A673 (cell line): Measurements from ENCODE around the gene RALGAPB. TPM values are rescaled to one million over a fixed set of nuclear protein-coding genes. Genes with fewer than 3 reads are reported as not detected.

Experiments used
- BruUV-seq: library from RNA; stranded (reverse); fragments of 400-500 nt; replicated peaks from 2 replicates; lab custom pipeline; 2021; lab: Mats Ljungman, UMichigan
- CTCF ChIA-PET: fragments of 300-600 bp; sonication (Branson Sonifier 250); formaldehyde crosslinking; loops from one replicate; lab custom pipeline; 2022; ENCODE audit warnings: antibody characterized with exemption; lab: Charles Lee
- POLR2A ChIA-PET: fragments of 300-600 bp; sonication (Branson Sonifier 250); formaldehyde crosslinking; loops from one replicate; lab custom pipeline; 2022; ENCODE audit warnings: antibody characterized with exemption; ENCODE audit not compliant: low non-redundant PET; lab: Charles Lee
- DNase-seq: peaks from one replicate; pipeline ENCODE4 v3.0.0-alpha.2; 2015; ENCODE audit warnings: low spot score
- H3K27ac ChIP-seq: fragments of 200-600 bp; sonication (generic); 2 replicates; pipeline ENCODE4 v1.5.1; 2016; ENCODE audit warnings: mixed run types, low read depth, mild to moderate bottlenecking, mixed read lengths, antibody characterized with exemption, low read length; ENCODE audit not compliant: poor library complexity, severe bottlenecking
- H3K27me3 ChIP-seq: fragments of 200-600 bp; sonication (generic); replicated peaks from 2 replicates; pipeline ENCODE4 v1.6.1; 2017; ENCODE audit warnings: mixed run types, low read depth, mild to moderate bottlenecking, mixed read lengths, antibody characterized with exemption, low read length; ENCODE audit not compliant: insufficient read depth, poor library complexity
- H3K36me3 ChIP-seq: fragments of 200-600 bp; sonication (generic); 2 replicates; pipeline ENCODE4 v1.6.1; 2016; ENCODE audit warnings: mixed run types, mild to moderate bottlenecking, mixed read lengths, antibody characterized with exemption, low read length; ENCODE audit not compliant: insufficient read depth, poor library complexity, severe bottlenecking
- H3K4me1 ChIP-seq: fragments of 200-600 bp; sonication (generic); 2 replicates; pipeline ENCODE4 v1.6.1; 2017; ENCODE audit warnings: mixed run types, mild to moderate bottlenecking, mixed read lengths, antibody characterized with exemption, low read length; ENCODE audit not compliant: insufficient read depth, poor library complexity, severe bottlenecking
- H3K4me3 ChIP-seq: fragments of 200-600 bp; sonication (generic); 2 replicates; pipeline ENCODE4 v1.5.1; 2016; ENCODE audit warnings: low read depth, mixed run types, mild to moderate bottlenecking, mixed read lengths, low read length; ENCODE audit not compliant: poor library complexity, severe bottlenecking
- H3K9me3 ChIP-seq: fragments of 200-600 bp; sonication (generic); 2 replicates; pipeline ENCODE4 v1.6.1; 2016; ENCODE audit warnings: mixed run types, low read depth, mild to moderate bottlenecking, mixed read lengths, antibody characterized with exemption, low read length; ENCODE audit not compliant: poor library complexity, severe bottlenecking
- CTCF ChIP-seq: fragments of 300-800, 200-600 bp; sonication (generic); conservative IDR thresholded peaks from 2 replicates; pipeline ENCODE4 v1.5.1; 2017; ENCODE audit warnings: low read depth, mild to moderate bottlenecking, antibody characterized with exemption, low read length, moderate library complexity, mixed read lengths
- EZH2 ChIP-seq: fragments of 200-600 bp; sonication (generic); IDR thresholded peaks from 2 replicates; pipeline ENCODE4 v1.6.1; 2017; ENCODE audit warnings: borderline replicate concordance, low read depth, mild to moderate bottlenecking, mixed read lengths, antibody characterized with exemption, low read length; ENCODE audit not compliant: poor library complexity, severe bottlenecking
- intact Hi-C: fragments of 100-400 bp; cut with micrococcal nuclease; formaldehyde crosslinking; loops from one replicate; pipeline ENCODE4 v1.10.0; 2022; ENCODE audit not compliant: unreplicated experiment
- total RNA-seq: library from RNA; stranded (reverse); gene quantifications from 2 replicates; pipeline ENCODE4 v1.2.3, GENCODE V29; 2021

RALGAPB gene
- total RNA-seq, 1 experiment from 2014 or later: 34.4 TPM

GRCh38 chr20:38602185-38602581 is 129.5 kb downstream of the RALGAPB start:
- intact Hi-C loops: no loop called here
- no peak overlapping the region for H3K4me3 ChIP-seq
- peaks cover 9% of the 10 kb centered on the region for H3K4me1 ChIP-seq
- ChIA-PET POLR2A (no interaction called here), CTCF (no interaction called here)
- no peak for TF ChIP-seq CTCF
- no peak for TF ChIP-seq EZH2
- no peaks in the 10 kb centered on the region for H3K9me3 ChIP-seq
- DNase-seq: no peak
- H3K36me3 ChIP-seq: no peaks in the 10 kb centered on the region
- H3K27ac ChIP-seq: no peak overlapping the region
- peaks cover 25% of the 10 kb centered on the region for H3K27me3 ChIP-seq
- no TSS peak for BruUV-seq

- Histone ChIP-seq H3K4me3 (no peak overlapping the region), H3K4me1 (peaks cover 9% of the 10 kb centered on the region), H3K36me3 (no peaks in the 10 kb centered on the region), H3K27ac (no peak overlapping the region), H3K27me3 (peaks cover 25% of the 10 kb centered on the region), H3K9me3 (no peaks in the 10 kb centered on the region)
- no peak for DNase-seq
- ChIA-PET POLR2A (no interaction called here), CTCF (interaction anchor here (0.6 kb wide), 1 partner anchor 14 kb away, joined by 3 read pairs; no protein-coding TSS in a partner anchor)
- no TSS peak for BruUV-seq
- intact Hi-C loops: no loop called here
- TF ChIP-seq EZH2 (no peak), CTCF (no peak)
Observed at GRCh38 chr20:38603286-38603685, 130.6 kb downstream of the RALGAPB start.

GRCh38 chr20:38604873-38605303 is 132.2 kb downstream of the RALGAPB start:
- intact Hi-C loops: no loop called here
- Histone ChIP-seq H3K4me3 (no peak overlapping the region), H3K36me3 (no peaks in the 10 kb centered on the region), H3K27me3 (peaks cover 25% of the 10 kb centered on the region), H3K9me3 (no peaks in the 10 kb centered on the region), H3K4me1 (peaks cover 9% of the 10 kb centered on the region), H3K27ac (no peak overlapping the region)
- no peak for DNase-seq
- TF ChIP-seq EZH2 (no peak), CTCF (no peak)
- BruUV-seq: no TSS peak
- ChIA-PET CTCF (interaction anchor here (1.1 kb wide), 1 partner anchor 11 kb away, joined by 3 read pairs; no protein-coding TSS in a partner anchor), POLR2A (interaction anchor here (0.7 kb wide), 1 partner anchor 11 kb away, joined by 16 read pairs; no protein-coding TSS in a partner anchor)
